H1 (cell line): ENCODE data around the gene AFF1. TPM values are rescaled to one million over a fixed set of nuclear protein-coding genes. Genes with fewer than 3 reads are reported as not detected.

Experiments used
- CTCF ChIA-PET: fragments of 300-600 bp; sonication (Branson Sonifier 250); formaldehyde crosslinking; loops from one replicate; lab custom pipeline; 2021; ENCODE audit not compliant: partially characterized antibody; lab: Charles Lee
- POLR2A ChIA-PET: fragments of 300-600 bp; sonication (Branson Sonifier 250); formaldehyde crosslinking; loops from one replicate; lab custom pipeline; 2021; ENCODE audit warnings: inconsistent platforms; ENCODE audit not compliant: partially characterized antibody; lab: Charles Lee
- DNase-seq, 2 experiments: peaks; one replicate each; pipeline versions ENCODE4 v3.0.0 to v3.0.0-alpha.2; 2010 to 2022; ENCODE audit warnings: low spot score in 2 of 2, low read depth in 1 of 2, mixed read lengths in 1 of 2
- FAIRE-seq: peaks from 2 replicates; lab custom pipeline; 2011; peaks lifted over from hg19 to GRCh38; lab: Jason Lieb, UNC
- H2AFZ ChIP-seq: 2 replicates; pipeline ENCODE4 v1.8.1; 2012; ENCODE audit warnings: low read length, inconsistent platforms
- H2AK5ac ChIP-seq: 2 replicates; pipeline ENCODE4 v1.6.1; 2013; ENCODE audit warnings: low read depth, low read length
- H2BK120ac ChIP-seq: replicated peaks from 2 replicates; pipeline ENCODE3; 2013; ENCODE audit warnings: low read depth, low read length, inconsistent platforms
- H2BK12ac ChIP-seq: 2 replicates; pipeline ENCODE4 v1.6.1; 2013; ENCODE audit warnings: low read depth, low read length
- H2BK15ac ChIP-seq: 2 replicates; pipeline ENCODE4 v1.6.1; 2013; ENCODE audit warnings: low read length
- H2BK20ac ChIP-seq: 2 replicates; pipeline ENCODE4 v1.6.1; 2013; ENCODE audit warnings: low read length
- H2BK5ac ChIP-seq: 2 replicates; pipeline ENCODE4 v1.6.1; 2013; ENCODE audit warnings: low read depth, low read length
- H3K14ac ChIP-seq: 2 replicates; pipeline ENCODE4 v1.6.1; 2013; ENCODE audit warnings: inconsistent platforms; ENCODE audit not compliant: insufficient read length
- H3K18ac ChIP-seq: 2 replicates; pipeline ENCODE4 v1.6.1; 2013; ENCODE audit warnings: low read length; ENCODE audit errors: extremely low read depth
- H3K23ac ChIP-seq: 2 replicates; pipeline ENCODE4 v1.6.1; 2013; ENCODE audit warnings: inconsistent platforms; ENCODE audit not compliant: insufficient read length
- H3K23me2 ChIP-seq: 2 replicates; pipeline ENCODE4 v1.6.1; 2013; ENCODE audit warnings: low read depth, low read length
- H3K27ac ChIP-seq: 2 replicates; pipeline ENCODE4 v1.6.1; 2011; ENCODE audit warnings: low read depth, low read length, inconsistent platforms
- H3K27me3 ChIP-seq, 4 experiments: replicated peaks in 1 of 4; 1 replicate in 1 of 4; 2 replicates in 3 of 4; pipeline versions ENCODE4 v1.6.1 to v1.8.1; 2011 to 2013; ENCODE audit warnings: low read length in 3 of 4, mild to moderate bottlenecking in 3 of 4, inconsistent platforms in 2 of 4, mixed read lengths in 2 of 4, moderate library complexity in 1 of 4; ENCODE audit not compliant: control insufficient read depth in 3 of 4, insufficient read depth in 3 of 4; ENCODE audit errors: extremely low read depth in 1 of 4
- H3K36me3 ChIP-seq, 4 experiments: 2 replicates each; pipeline versions ENCODE4 v1.6.1 to v1.8.1; 2011 to 2013; ENCODE audit warnings: mild to moderate bottlenecking in 4 of 4, low read length in 3 of 4, moderate library complexity in 2 of 4, control low read depth in 1 of 4, inconsistent platforms in 1 of 4; ENCODE audit not compliant: insufficient read depth in 4 of 4, control insufficient read depth in 2 of 4
- H3K4ac ChIP-seq: replicated peaks from 2 replicates; pipeline ENCODE3; 2013; ENCODE audit warnings: low read length, low read depth, mixed read lengths, inconsistent platforms; ENCODE audit not compliant: insufficient read length
- H3K4me1 ChIP-seq, 4 experiments: replicated peaks in 1 of 4; 1 replicate in 1 of 4; 2 replicates in 3 of 4; pipeline versions ENCODE4 v1.6.1 to v1.8.1; 2011 to 2013; ENCODE audit warnings: low read length in 3 of 4, inconsistent platforms in 2 of 4, mixed read lengths in 1 of 4; ENCODE audit not compliant: insufficient read depth in 4 of 4, control insufficient read depth in 3 of 4
- H3K4me2 ChIP-seq, 2 experiments: 2 replicates each; pipeline versions ENCODE4 v1.6.1 to v1.8.1; 2011 to 2013; ENCODE audit warnings: low read depth in 2 of 2, low read length in 2 of 2, control low read depth in 1 of 2, inconsistent platforms in 1 of 2, mild to moderate bottlenecking in 1 of 2; ENCODE audit not compliant: insufficient read depth in 1 of 2
- H3K4me3 ChIP-seq, 4 experiments: fragments of 200-600, 300-600 bp in 1 of 4; sonication (generic), shearing (Covaris generic), sonication (Bioruptor Twin) in 1 of 4; 2 replicates each; pipeline versions ENCODE4 v1.5.1 to v1.8.1; 2011 to 2016; ENCODE audit warnings: low read length in 4 of 4, low read depth in 3 of 4, control low read depth in 2 of 4, inconsistent platforms in 2 of 4, mild to moderate bottlenecking in 2 of 4, mixed read lengths in 1 of 4, moderate library complexity in 1 of 4; ENCODE audit not compliant: insufficient read depth in 2 of 4; ENCODE audit errors: extremely low read depth in 1 of 4
- H3K56ac ChIP-seq: replicated peaks from 2 replicates; pipeline ENCODE3; 2013; ENCODE audit warnings: low read depth, mild to moderate bottlenecking, mixed read lengths, low read length, inconsistent platforms; ENCODE audit not compliant: insufficient read length
- H3K79me1 ChIP-seq: 2 replicates; pipeline ENCODE4 v1.6.1; 2013; ENCODE audit warnings: low read depth, low read length, control low read depth
- H3K79me2 ChIP-seq, 2 experiments: 2 replicates each; pipeline versions ENCODE4 v1.6.1 to v1.8.1; 2012 to 2013; ENCODE audit warnings: low read length in 2 of 2, mild to moderate bottlenecking in 2 of 2, inconsistent platforms in 1 of 2; ENCODE audit not compliant: insufficient read depth in 2 of 2, control insufficient read depth in 1 of 2
- H3K9ac ChIP-seq, 4 experiments: replicated peaks in 1 of 4; 1 replicate in 1 of 4; 2 replicates in 3 of 4; pipeline versions ENCODE4 v1.6.1 to v1.8.1; 2011 to 2013; ENCODE audit warnings: low read depth in 3 of 4, low read length in 3 of 4, control low read depth in 2 of 4, mild to moderate bottlenecking in 2 of 4, moderate library complexity in 2 of 4, inconsistent platforms in 1 of 4; ENCODE audit errors: extremely low read depth in 1 of 4
- H3K9me3 ChIP-seq, 2 experiments: 2 replicates each; pipeline versions ENCODE4 v1.6.1 to v1.8.1; 2012 to 2013; ENCODE audit warnings: mild to moderate bottlenecking in 2 of 2, moderate library complexity in 2 of 2, control low read depth in 1 of 2, inconsistent platforms in 1 of 2, low read depth in 1 of 2, low read length in 1 of 2, mixed read lengths in 1 of 2; ENCODE audit not compliant: insufficient read depth in 2 of 2
- H4K20me1 ChIP-seq, 2 experiments: replicated peaks in 1 of 2; 2 replicates each; pipeline versions ENCODE3 to v1.8.1; 2011 to 2013; ENCODE audit warnings: inconsistent platforms in 2 of 2, low read length in 2 of 2, mild to moderate bottlenecking in 1 of 2; ENCODE audit not compliant: insufficient read depth in 2 of 2, control insufficient read depth in 1 of 2
- H4K5ac ChIP-seq: 2 replicates; pipeline ENCODE4 v1.6.1; 2013; ENCODE audit warnings: low read length, low read depth, mixed read lengths, inconsistent platforms; ENCODE audit not compliant: insufficient read length
- H4K8ac ChIP-seq: 2 replicates; pipeline ENCODE4 v1.8.0; 2013; ENCODE audit warnings: mild to moderate bottlenecking, moderate library complexity, low read length, inconsistent platforms; ENCODE audit not compliant: insufficient read depth; ENCODE audit errors: extremely low read depth
- H4K91ac ChIP-seq: replicated peaks from 2 replicates; pipeline ENCODE3; 2013; ENCODE audit warnings: low read length, mixed read lengths, inconsistent platforms; ENCODE audit not compliant: insufficient read length
- ASH2L ChIP-seq: fragments of 200-600, 300-600 bp; sonication (generic); IDR thresholded peaks from one replicate; pipeline ENCODE4 v1.7.1; 2017; ENCODE audit warnings: low read length
- JUND ChIP-seq: IDR thresholded peaks from 2 replicates; pipeline ENCODE4 v1.6.1; 2011; ENCODE audit warnings: mild to moderate bottlenecking, improper control_type of control experiment, low read length
- KDM4A ChIP-seq: IDR thresholded peaks from one replicate; pipeline ENCODE4 v1.7.1; 2012; ENCODE audit warnings: low read depth, mild to moderate bottlenecking, moderate library complexity, low read length, inconsistent platforms; ENCODE audit not compliant: severe bottlenecking
- NRF1 ChIP-seq: IDR thresholded peaks from 2 replicates; pipeline ENCODE4 v1.6.1; 2011; ENCODE audit warnings: mild to moderate bottlenecking, low read depth, low read length, improper control_type of control experiment
- PHF8 ChIP-seq: fragments of 200-600 bp; sonication (generic); conservative IDR thresholded peaks from 2 replicates; pipeline ENCODE4 v1.7.1; 2012; ENCODE audit warnings: low read depth, mild to moderate bottlenecking, inconsistent platforms, low read length, moderate library complexity
- POU5F1 ChIP-seq: IDR thresholded peaks from 2 replicates; pipeline ENCODE4 v1.6.1; 2011; ENCODE audit warnings: low read depth, mild to moderate bottlenecking, low read length, moderate library complexity
- RXRA ChIP-seq: IDR thresholded peaks from 2 replicates; pipeline ENCODE4 v1.6.1; 2011; ENCODE audit warnings: low read depth, mild to moderate bottlenecking, low read length, moderate library complexity; ENCODE audit not compliant: insufficient read depth
- SP4 ChIP-seq: IDR thresholded peaks from 2 replicates; pipeline ENCODE4 v1.6.1; 2012; ENCODE audit warnings: low read length, inconsistent platforms
- WGBS, 2 experiments: shearing (Covaris generic) in 1 of 2; methylation state at CpG; one replicate each; pipeline versions ENCODE4 v1.1.6 to v1.1.7; 2013 to 2015; ENCODE audit warnings: low lambda C conversion rate in 2 of 2, mixed read lengths in 2 of 2, inconsistent platforms in 1 of 2, low coverage in 1 of 2, missing lambda C conversion rate in 1 of 2; ENCODE audit not compliant: insufficient replicate concordance in 2 of 2, insufficient coverage in 1 of 2, insufficient read length in 1 of 2; ENCODE audit errors: extremely low coverage in 1 of 2, missing lambda C conversion rate in 1 of 2; 5-methylcytosine and 5-hydroxymethylcytosine counted together
- polyA plus RNA-seq, 7 experiments: library from polyadenylated mRNA; depleted of rRNA in 3 of 7; stranded (reverse) in 5 of 7; unstranded in 2 of 7; fragments of >200 nt in 5 of 7; fragments of 200-250 nt in 2 of 7; gene quantifications; 1 replicate in 5 of 7; 2 replicates in 1 of 7; 4 replicates in 1 of 7; pipeline versions ENCODE4 v1.2.1 to v1.2.3, GENCODE V29; 2011 to 2013; ENCODE audit warnings: missing spikeins in 2 of 7, mixed read lengths in 2 of 7
- total RNA-seq: library from RNA; stranded (reverse); fragmentation: NEBNext Ultra II Directional; extraction: Animal tissue kit (Norgen Biotek cat#: 25700); gene quantifications from 2 replicates; pipeline ENCODE4 v1.2.1, GENCODE V29; 2021

Gene AFF1
- total and polyA plus RNA-seq, 2 of the 8 experiments (the other 6 are each of a cell fraction or from before 2014, with no cell fraction given), result 14.8 to 85.5 TPM

DNA sequence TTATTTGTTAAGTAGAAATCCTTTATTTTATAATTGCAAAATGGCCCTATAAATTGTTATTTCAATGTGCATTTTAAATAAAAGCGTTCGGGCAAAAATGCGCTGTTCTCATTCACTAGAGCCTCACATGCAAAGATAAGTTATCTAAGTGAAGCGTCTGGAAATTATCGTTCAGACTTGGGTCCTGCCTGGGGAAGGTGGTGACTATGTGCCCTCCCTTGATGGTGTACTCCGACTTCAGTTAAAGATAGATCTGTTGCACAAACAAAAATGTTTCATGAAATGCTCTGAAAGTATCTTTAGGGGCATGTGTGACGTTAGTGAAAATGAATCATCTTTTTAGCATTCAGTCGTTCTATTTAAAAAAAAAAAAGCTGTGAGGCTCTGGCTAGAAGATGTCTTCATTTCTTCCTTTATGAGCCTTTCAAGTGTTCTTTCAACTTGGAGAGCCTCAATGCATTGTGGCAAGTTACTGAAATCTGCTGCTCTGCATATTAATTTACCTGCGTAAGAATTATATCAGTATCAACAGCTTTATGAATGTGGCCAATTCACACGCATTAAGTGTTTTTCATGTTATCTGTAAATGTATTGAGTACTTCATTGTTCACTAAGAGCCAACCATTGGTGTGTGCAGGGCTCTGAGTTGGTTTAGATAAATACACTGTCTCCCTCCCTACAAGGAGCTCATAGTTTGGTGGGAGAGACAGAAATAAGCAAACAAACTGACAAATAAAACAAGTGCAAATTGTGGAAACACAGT lies 83.0 kb downstream of the AFF1 start:
- no peak overlapping the region for H2BK15ac ChIP-seq
- ChIA-PET CTCF (interaction anchor here (0.6 to 1.3 kb wide), 5 partner anchors 9 to 607 kb away, joined by 3 to 5 read pairs (median 3); no protein-coding TSS in a partner anchor), POLR2A (interaction anchor here (1.1 to 1.2 kb wide), 2 partner anchors 15 to 36 kb away, joined by 3 read pairs; no protein-coding TSS in a partner anchor)
- TF ChIP-seq NRF1 (no peak), KDM4A (no peak), PHF8 (no peak), ASH2L (no peak), SP4 (no peak), POU5F1 (no peak), JUND (no peak), RXRA (no peak)

More for the DNA sequence above, 83.0 kb downstream of the AFF1 start:
- no peak overlapping the region for H3K56ac ChIP-seq
- no peaks in the 10 kb centered on the region for H3K23me2 ChIP-seq
- no peak overlapping the region for H2AK5ac ChIP-seq
- no peak overlapping the region for H3K4me2 ChIP-seq
- H2BK120ac ChIP-seq, result no peak overlapping the region
- no peak overlapping the region for H3K14ac ChIP-seq
- H3K23ac ChIP-seq, result no peak overlapping the region
- H3K27me3 ChIP-seq, result no peaks in the 10 kb centered on the region
- H3K4me1 ChIP-seq, result peaks cover 0 to 9% (median 8%) of the 10 kb centered on the region in 4 experiments; a peak in 5 of 7 replicates
- no peak overlapping the region for H4K8ac ChIP-seq
- no peak overlapping the region for H4K91ac ChIP-seq
- no peaks in the 10 kb centered on the region; the same call in 1 of the 2 replicates for H3K79me1 ChIP-seq
- no peak overlapping the region for H3K4ac ChIP-seq
- H2BK12ac ChIP-seq, result no peak overlapping the region
- no peak overlapping the region for H3K27ac ChIP-seq
- no peak overlapping the region for H4K5ac ChIP-seq
- DNase-seq, result no peak
- WGBS, 2 experiments, result 87% methylated on average over 10 of the region's 10 CpGs; no CpG with 5 or more reads in 1 of the 2 experiments
- H3K4me3 ChIP-seq, result no peak overlapping the region
- no peak for FAIRE-seq
- H3K9me3 ChIP-seq, result no peaks in the 10 kb centered on the region
- H3K36me3 ChIP-seq, result no peaks in the 10 kb centered on the region
- peaks cover 3 to 93% of the 10 kb centered on the region in 2 experiments; a peak in 3 of 4 replicates for H3K79me2 ChIP-seq
- H3K18ac ChIP-seq, result no peak overlapping the region
- no peak overlapping the region for H2BK5ac ChIP-seq
- no peak overlapping the region for H2AFZ ChIP-seq
- H2BK20ac ChIP-seq, result no peak overlapping the region
- H4K20me1 ChIP-seq, result no peaks in the 10 kb centered on the region
- no peak overlapping the region for H3K9ac ChIP-seq
